GM23248 (cell line): ENCODE results near the gene MACF1.

Source experiments
- EZH2 ChIP-seq: fragments of 200-600 bp; sonication (generic); IDR thresholded peaks from 2 replicates; pipeline ENCODE4 v1.6.1; 2018; ENCODE audit warnings: antibody characterized with exemption, mild to moderate bottlenecking; ENCODE audit not compliant: insufficient read depth, poor library complexity, severe bottlenecking
- EZH2phosphoT487 ChIP-seq: fragments of 200-600 bp; sonication (generic); IDR thresholded peaks from 2 replicates; pipeline ENCODE4 v1.6.1; 2018; ENCODE audit warnings: antibody characterized with exemption, moderate library complexity, mild to moderate bottlenecking, low read depth; ENCODE audit not compliant: insufficient read depth

DNA sequence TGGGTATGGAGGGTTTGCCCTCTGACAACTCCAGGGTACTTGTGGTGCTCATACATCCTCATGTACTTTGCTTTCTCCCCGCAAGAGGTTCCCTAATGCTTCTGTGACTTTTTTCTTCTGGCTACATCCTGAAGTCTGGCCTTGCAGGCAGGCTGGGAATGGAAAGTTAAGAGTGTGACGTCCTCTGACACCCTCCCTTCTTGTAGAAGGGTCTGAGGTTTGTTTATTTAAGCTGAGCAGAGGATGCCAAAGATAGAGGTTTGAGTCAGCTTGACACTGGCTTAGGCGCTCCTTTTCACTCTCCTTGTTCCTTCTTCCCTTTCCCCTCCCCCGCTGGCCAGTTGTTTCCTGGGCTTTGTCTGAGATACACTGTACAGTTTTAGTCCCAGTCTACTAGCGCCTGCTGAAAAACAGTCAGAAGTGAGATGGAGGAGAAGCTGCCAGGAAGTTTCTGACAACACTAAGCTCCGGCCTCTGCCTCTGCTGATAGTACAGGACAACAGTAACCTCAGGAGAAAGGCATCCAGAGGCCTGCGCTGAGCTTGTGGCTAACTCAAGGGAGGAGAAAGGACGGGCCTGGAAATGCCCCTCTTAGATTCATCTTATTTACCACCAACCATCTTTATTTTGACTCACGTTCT lies at the start of gene MACF1:
- no peak for TF ChIP-seq EZH2
- no peak for TF ChIP-seq EZH2phosphoT487
